BJ (cell line): Measurements from ENCODE around the gene UNG. TPM values are rescaled to one million over a fixed set of nuclear protein-coding genes. Genes with fewer than 3 reads are reported as not detected.

ENCODE experiments used
- CTCF ChIA-PET: fragments of 350-600 bp; formaldehyde crosslinking; extraction: SDS; loops from one replicate; lab custom pipeline; 2021; ENCODE audit warnings: antibody characterized with exemption, inconsistent platforms; lab: Yijun Ruan, JAX
- POLR2A ChIA-PET: fragments of 300-600 bp; sonication (Branson Sonifier 250); formaldehyde crosslinking; extraction: SDS; loops from one replicate; lab custom pipeline; 2021; ENCODE audit warnings: antibody characterized with exemption; lab: Charles Lee
- DNase-seq: peaks from one replicate; pipeline ENCODE4 v3.0.0-alpha.2; 2011; ENCODE audit warnings: low read depth
- H3K27me3 ChIP-seq: 2 replicates; pipeline ENCODE4 v1.6.0; 2011; ENCODE audit warnings: low read length; ENCODE audit not compliant: control insufficient read depth, insufficient read depth
- H3K36me3 ChIP-seq: 2 replicates; pipeline ENCODE4 v1.5.1; 2011; ENCODE audit warnings: low read length; ENCODE audit not compliant: control insufficient read depth, insufficient read depth
- H3K4me3 ChIP-seq: 2 replicates; pipeline ENCODE4 v1.5.1; 2011; ENCODE audit warnings: low read depth, mild to moderate bottlenecking, control low read depth, low read length
- CTCF ChIP-seq: IDR thresholded peaks from 2 replicates; pipeline ENCODE4 v1.5.1; 2011; ENCODE audit warnings: low read depth, mild to moderate bottlenecking, control low read depth, inconsistent platforms, low read length, moderate library complexity; ENCODE audit not compliant: insufficient read depth
- polyA plus RNA-seq: library from polyadenylated mRNA; depleted of rRNA; stranded (reverse); fragments of >200 nt; gene quantifications from 2 replicates; pipeline ENCODE4 v1.2.3, GENCODE V29; 2011

The UNG gene
- polyA plus RNA-seq, 1 experiment: 10.4 TPM

GRCh38 chr12:109153821-109154441 lies 56.5 kb downstream of the UNG start:
- H3K4me3 ChIP-seq: peak overlapping the region; percentile 57
- DNase-seq: no peak
- peaks cover 1% of the 10 kb centered on the region; the same call in 1 of the 2 replicates for H3K27me3 ChIP-seq
- ChIA-PET CTCF (interaction anchor here (2.0 kb wide), 1 partner anchor 42 kb away, joined by 4 read pairs; no protein-coding TSS in a partner anchor), POLR2A (interaction anchor here (0.6 kb wide), 2 partner anchors 613 to 776 kb away, joined by 5 to 6 read pairs; no protein-coding TSS in a partner anchor)
- H3K36me3 ChIP-seq: no peaks in the 10 kb centered on the region
- TF ChIP-seq CTCF: no peak

- Histone ChIP-seq H3K36me3 (no peaks in the 10 kb centered on the region), H3K4me3 (peak overlapping the region; percentile 57), H3K27me3 (no peaks in the 10 kb centered on the region)
- no peak for DNase-seq
- ChIA-PET CTCF (interaction anchor here (2.0 kb wide), 1 partner anchor 43 kb away, joined by 4 read pairs; no protein-coding TSS in a partner anchor), POLR2A (interaction anchor here (0.6 kb wide), 4 partner anchors 290 to 777 kb away, joined by 5 to 7 read pairs (median 6); no protein-coding TSS in a partner anchor)
- TF ChIP-seq CTCF: no peak
Measured at GRCh38 chr12:109154451-109155438, 57.3 kb downstream of the UNG start.

GRCh38 chr12:109156036-109156435 lies 58.6 kb downstream of the UNG start:
- CTCF ChIA-PET: interaction anchor here (2.0 kb wide), 1 partner anchor 44 kb away, joined by 4 read pairs; no protein-coding TSS in a partner anchor
- Histone ChIP-seq H3K27me3 (no peaks in the 10 kb centered on the region), H3K4me3 (no peak overlapping the region), H3K36me3 (no peaks in the 10 kb centered on the region)
- POLR2A ChIA-PET: no interaction called here
- no peak for TF ChIP-seq CTCF
- DNase-seq: no peak

DNA sequence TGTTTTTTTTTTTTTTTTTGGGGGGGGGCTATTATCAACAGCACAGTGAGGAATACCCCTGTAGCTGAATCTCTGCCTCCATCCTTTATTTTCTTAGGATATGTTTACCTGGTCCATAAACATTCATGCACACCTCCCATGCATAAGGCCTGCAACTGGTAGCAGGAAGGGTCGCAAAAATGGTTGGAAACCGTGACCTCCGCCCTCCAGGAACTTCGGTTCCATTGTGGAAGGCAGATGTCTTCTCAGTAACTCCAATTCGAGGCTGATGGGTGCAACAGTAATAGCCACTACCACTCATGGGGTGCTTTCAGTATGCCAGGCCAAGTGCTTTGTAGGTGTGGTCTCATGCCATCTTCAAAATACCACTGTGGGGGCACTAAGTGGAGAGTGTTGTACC lies 59.2 kb downstream of the UNG start:
- ChIA-PET CTCF (no interaction called here), POLR2A (no interaction called here)
- Histone ChIP-seq H3K36me3 (no peaks in the 10 kb centered on the region), H3K27me3 (no peaks in the 10 kb centered on the region), H3K4me3 (no peak overlapping the region)
- no peak for DNase-seq
- no peak for TF ChIP-seq CTCF

DNA sequence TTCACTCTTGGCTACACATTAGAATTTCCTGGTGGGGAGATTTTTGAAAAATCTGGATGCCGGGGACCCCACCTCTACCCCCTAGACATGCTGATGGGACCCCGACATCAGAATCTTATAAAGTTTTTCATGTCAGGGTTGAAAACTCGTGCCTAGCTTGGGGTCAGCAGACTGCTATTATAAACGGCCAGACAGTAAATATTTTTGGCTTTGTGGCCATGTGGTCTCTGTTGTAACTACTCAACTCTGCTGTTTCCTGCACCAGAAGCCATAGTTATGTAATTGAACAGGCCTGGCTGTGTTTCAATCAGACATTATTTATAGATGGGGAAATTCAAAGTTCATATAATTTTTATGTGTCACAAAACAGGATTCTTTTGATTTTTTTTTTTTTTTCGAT lies 60.6 kb downstream of the UNG start:
- Histone ChIP-seq H3K36me3 (no peaks in the 10 kb centered on the region), H3K27me3 (no peaks in the 10 kb centered on the region), H3K4me3 (no peak overlapping the region)
- DNase-seq: no peak
- CTCF ChIA-PET: no interaction called here
- no peak for TF ChIP-seq CTCF
- POLR2A ChIA-PET: no interaction called here
